ENCODE results near the gene SLU7. TPM values are rescaled to one million over a fixed set of nuclear protein-coding genes. Genes with fewer than 3 reads are reported as not detected.

SLU7 gene
- total RNA-seq, 2 experiments from 2014 or later: 65.5 to 72.7 TPM

DNA sequence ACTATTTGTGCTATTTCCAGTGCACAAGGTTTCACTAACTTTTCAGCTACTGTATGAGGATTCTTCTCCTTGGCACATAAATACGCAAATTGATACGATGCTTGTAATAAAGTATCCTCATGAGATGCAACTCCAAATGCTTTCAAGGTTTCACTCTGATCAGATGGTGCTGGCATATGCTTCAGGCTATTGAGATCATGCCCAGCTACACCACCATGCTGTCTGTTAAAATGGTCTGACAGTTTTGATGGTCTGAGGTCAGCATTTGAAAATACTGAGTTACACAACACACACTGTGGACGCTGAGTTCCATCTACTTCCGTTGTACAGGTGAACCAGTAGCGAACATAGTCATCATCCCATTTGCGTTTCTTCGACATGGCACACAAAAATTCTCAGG, 23.8 kb downstream of the SLU7 start:
- POLR2A ChIA-PET: no interaction called here
- Mint-ChIP-seq H3K4me1 (peaks cover 12% of the 10 kb centered on the region), H3K9me3 (no peaks in the 10 kb centered on the region), H3K27ac (no peak overlapping the region), H3K27me3 (no peaks in the 10 kb centered on the region), H3K36me3 (ENCODE audit: low read depth) (no peaks in the 10 kb centered on the region), H3K4me3 (no peak overlapping the region)
- CTCF ChIA-PET: interaction anchor here (1.0 to 4.5 kb wide), 4 partner anchors 23 to 374 kb away, joined by 3 to 23 read pairs (median 5); partner anchors contain the start of gene SLU7
- no peak for DNase-seq

- ChIA-PET CTCF (interaction anchor here (0.6 to 4.5 kb wide), 10 partner anchors 9 to 379 kb away, joined by 3 to 23 read pairs (median 4); partner anchors contain the start of gene FAM200C), POLR2A (no interaction called here)
- Mint-ChIP-seq H3K4me1 (no peaks in the 10 kb centered on the region), H3K27me3 (no peaks in the 10 kb centered on the region), H3K36me3 (ENCODE audit: low read depth) (no peaks in the 10 kb centered on the region), H3K9me3 (peaks cover 11% of the 10 kb centered on the region), H3K4me3 (no peak overlapping the region), H3K27ac (no peak overlapping the region)
- no peak for DNase-seq
Measured at GRCh38 chr5:160390787-160391696, 27.8 kb downstream of the SLU7 start.

- Mint-ChIP-seq H3K27ac (no peak overlapping the region), H3K36me3 (ENCODE audit: low read depth) (no peaks in the 10 kb centered on the region), H3K4me1 (no peaks in the 10 kb centered on the region), H3K9me3 (peaks cover 11% of the 10 kb centered on the region), H3K27me3 (peaks cover 4% of the 10 kb centered on the region), H3K4me3 (no peak overlapping the region)
- ChIA-PET POLR2A (no interaction called here), CTCF (no interaction called here)
- DNase-seq: no peak
Measured at GRCh38 chr5:160387445-160387844, 31.4 kb downstream of the SLU7 start.

- no peaks in the 10 kb centered on the region for H3K4me1 Mint-ChIP-seq
- no peak overlapping the region for H3K27ac Mint-ChIP-seq
- peaks cover 10% of the 10 kb centered on the region for H3K27me3 Mint-ChIP-seq
- POLR2A ChIA-PET: no interaction called here
- DNase-seq: no peak
- peaks cover 11% of the 10 kb centered on the region for H3K9me3 Mint-ChIP-seq
- H3K36me3 Mint-ChIP-seq (ENCODE audit: low read depth): no peaks in the 10 kb centered on the region
- H3K4me3 Mint-ChIP-seq: no peak overlapping the region
- CTCF ChIA-PET: no interaction called here
Measured at GRCh38 chr5:160385496-160385895, 33.4 kb downstream of the SLU7 start.

DNA sequence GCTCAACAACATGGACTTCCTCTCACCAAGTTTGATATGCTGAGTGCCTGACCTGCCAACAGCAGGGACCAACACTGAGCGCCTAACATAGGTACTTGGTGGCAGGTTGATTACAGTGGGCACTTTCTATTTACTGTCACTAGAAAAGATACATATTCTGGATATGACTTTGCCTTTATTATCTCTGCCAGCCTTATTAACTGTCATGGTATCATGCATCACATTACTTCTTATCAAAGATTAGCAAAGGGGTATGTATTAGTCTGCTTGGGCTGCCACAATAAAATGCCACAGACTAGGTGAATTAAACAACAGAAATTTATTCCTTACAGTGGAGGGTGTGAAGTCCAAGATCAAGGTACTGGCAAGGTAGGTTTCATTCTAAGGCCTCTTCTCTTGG, 34.2 kb downstream of the SLU7 start:
- ChIA-PET POLR2A (no interaction called here), CTCF (no interaction called here)
- Mint-ChIP-seq H3K27me3 (peaks cover 14% of the 10 kb centered on the region), H3K4me1 (no peaks in the 10 kb centered on the region), H3K27ac (no peak overlapping the region), H3K36me3 (ENCODE audit: low read depth) (no peaks in the 10 kb centered on the region), H3K4me3 (no peak overlapping the region), H3K9me3 (peaks cover 11% of the 10 kb centered on the region)
- DNase-seq: no peak

DNA sequence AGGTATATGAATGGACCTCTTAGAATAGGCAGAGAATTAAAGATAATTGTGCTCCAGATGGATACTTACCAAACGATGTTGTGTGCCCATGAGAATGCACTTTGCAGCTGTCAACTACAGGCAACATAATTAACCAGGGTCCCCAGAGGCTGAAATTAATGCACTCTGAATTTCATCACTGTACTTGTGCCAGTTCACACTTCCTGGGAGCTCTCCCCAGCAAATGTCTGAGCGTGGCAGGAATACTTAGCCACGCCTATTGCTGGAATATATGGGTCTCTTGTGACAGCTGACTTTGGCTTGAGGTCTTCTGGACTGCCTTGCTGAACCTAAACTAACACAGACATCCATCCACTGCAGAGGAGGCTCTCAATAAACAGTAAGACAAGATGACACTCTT, 36.5 kb downstream of the SLU7 start:
- DNase-seq: no peak
- Mint-ChIP-seq H3K9me3 (peaks cover 2% of the 10 kb centered on the region), H3K36me3 (ENCODE audit: low read depth) (no peaks in the 10 kb centered on the region), H3K27me3 (peaks cover 21% of the 10 kb centered on the region), H3K4me1 (no peaks in the 10 kb centered on the region), H3K27ac (no peak overlapping the region), H3K4me3 (no peak overlapping the region)
- POLR2A ChIA-PET: no interaction called here
- CTCF ChIA-PET: no interaction called here

DNA sequence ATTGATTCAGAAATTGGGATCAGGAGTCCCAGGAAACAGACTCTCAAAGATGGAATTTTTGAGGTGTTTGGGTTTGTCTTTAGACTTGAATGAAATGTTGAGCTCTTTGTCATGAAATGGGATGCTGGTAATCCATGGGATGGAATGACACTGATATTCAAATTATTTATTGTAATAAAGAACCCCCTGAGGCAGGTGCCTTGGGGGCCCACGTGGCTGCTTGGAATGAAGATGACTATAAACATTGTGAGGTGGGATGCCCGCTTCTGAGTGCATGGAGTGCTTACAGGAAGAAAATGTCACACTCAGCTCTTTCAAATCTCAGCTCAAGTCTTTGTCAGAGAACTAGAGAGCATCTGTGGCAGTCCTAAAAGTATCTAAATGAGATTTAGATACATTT, 38.8 kb downstream of the SLU7 start:
- Mint-ChIP-seq H3K4me3 (no peak overlapping the region), H3K4me1 (no peaks in the 10 kb centered on the region), H3K27ac (no peak overlapping the region), H3K9me3 (no peaks in the 10 kb centered on the region), H3K36me3 (ENCODE audit: low read depth) (no peaks in the 10 kb centered on the region), H3K27me3 (peaks cover 34% of the 10 kb centered on the region)
- ChIA-PET CTCF (interaction anchor here (2.3 kb wide), 1 partner anchor 11 kb away, joined by 11 read pairs; no protein-coding TSS in a partner anchor), POLR2A (no interaction called here)
- no peak for DNase-seq

DNA sequence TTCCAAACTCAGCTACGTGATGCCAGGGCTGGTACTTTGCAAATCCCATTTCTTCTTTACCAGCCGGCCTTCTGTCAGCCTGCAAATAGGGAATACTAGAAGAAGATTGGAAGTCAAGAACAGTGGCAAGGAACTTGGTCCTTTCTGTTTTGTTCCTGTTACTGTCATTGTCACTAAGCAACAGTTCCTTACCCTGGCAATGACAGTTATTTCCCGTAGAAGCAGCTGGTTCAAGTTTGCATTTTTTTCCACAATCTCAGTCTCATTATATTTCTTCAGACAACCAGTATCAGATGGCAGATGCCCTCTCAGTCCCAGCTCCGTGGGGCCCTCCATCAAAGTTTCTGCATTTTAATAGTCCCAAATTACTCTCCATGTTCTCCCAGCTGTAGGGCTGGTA, 39.4 kb downstream of the SLU7 start:
- no peaks in the 10 kb centered on the region for H3K36me3 Mint-ChIP-seq (ENCODE audit: low read depth)
- ChIA-PET POLR2A (no interaction called here), CTCF (interaction anchor here (2.3 kb wide), 1 partner anchor 12 kb away, joined by 11 read pairs; no protein-coding TSS in a partner anchor)
- no peak overlapping the region for H3K4me3 Mint-ChIP-seq
- H3K9me3 Mint-ChIP-seq: no peaks in the 10 kb centered on the region
- H3K27me3 Mint-ChIP-seq: peaks cover 39% of the 10 kb centered on the region
- H3K27ac Mint-ChIP-seq: no peak overlapping the region
- DNase-seq: no peak
- H3K4me1 Mint-ChIP-seq: no peaks in the 10 kb centered on the region

GRCh38 chr5:160378330-160378729, 40.6 kb downstream of the SLU7 start:
- no peak for DNase-seq
- Mint-ChIP-seq H3K9me3 (no peaks in the 10 kb centered on the region), H3K36me3 (ENCODE audit: low read depth) (no peaks in the 10 kb centered on the region), H3K4me3 (no peak overlapping the region), H3K27me3 (peaks cover 45% of the 10 kb centered on the region), H3K27ac (no peak overlapping the region), H3K4me1 (no peaks in the 10 kb centered on the region)
- CTCF ChIA-PET: interaction anchor here (1.4 kb wide), 1 partner anchor 61 kb away, joined by 3 read pairs; no protein-coding TSS in a partner anchor
- POLR2A ChIA-PET: no interaction called here

- Mint-ChIP-seq H3K36me3 (ENCODE audit: low read depth) (no peaks in the 10 kb centered on the region), H3K4me1 (no peaks in the 10 kb centered on the region), H3K4me3 (no peak overlapping the region), H3K27ac (no peak overlapping the region), H3K9me3 (no peaks in the 10 kb centered on the region), H3K27me3 (peaks cover 51% of the 10 kb centered on the region)
- ChIA-PET POLR2A (no interaction called here), CTCF (interaction anchor here (1.4 kb wide), 1 partner anchor 62 kb away, joined by 3 read pairs; no protein-coding TSS in a partner anchor)
- DNase-seq: no peak
Measured at GRCh38 chr5:160377651-160378050, 41.2 kb downstream of the SLU7 start.

DNA sequence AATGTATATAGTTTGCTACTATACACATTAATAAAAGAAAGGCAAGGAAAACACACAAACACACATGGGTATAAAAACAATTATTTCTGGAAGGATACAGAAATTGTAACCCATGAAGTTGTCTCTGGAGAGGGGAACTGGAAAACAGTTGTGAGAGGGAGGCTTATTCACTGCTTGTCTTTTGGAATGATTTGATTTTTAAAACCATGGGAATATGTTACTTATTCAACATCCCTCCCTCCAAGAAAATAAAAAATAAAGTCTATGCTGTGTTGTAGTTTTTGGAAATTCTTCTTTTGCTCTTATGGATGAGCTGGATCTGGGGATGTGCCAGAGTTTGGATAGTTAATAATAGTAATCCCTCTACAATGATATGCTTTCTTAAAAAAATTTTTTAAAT, 42.5 kb downstream of the SLU7 start:
- ChIA-PET CTCF (no interaction called here), POLR2A (no interaction called here)
- Mint-ChIP-seq H3K36me3 (ENCODE audit: low read depth) (no peaks in the 10 kb centered on the region), H3K27ac (no peak overlapping the region), H3K27me3 (peaks cover 59% of the 10 kb centered on the region), H3K4me1 (no peaks in the 10 kb centered on the region), H3K4me3 (no peak overlapping the region), H3K9me3 (no peaks in the 10 kb centered on the region)
- DNase-seq: no peak

- POLR2A ChIA-PET: no interaction called here
- DNase-seq: no peak
- H3K27me3 Mint-ChIP-seq: peaks cover 64% of the 10 kb centered on the region
- no peaks in the 10 kb centered on the region for H3K9me3 Mint-ChIP-seq
- CTCF ChIA-PET: no interaction called here
- no peaks in the 10 kb centered on the region for H3K36me3 Mint-ChIP-seq (ENCODE audit: low read depth)
- H3K4me1 Mint-ChIP-seq: peaks cover 3% of the 10 kb centered on the region
- H3K27ac Mint-ChIP-seq: no peak overlapping the region
- H3K4me3 Mint-ChIP-seq: no peak overlapping the region
Measured at GRCh38 chr5:160375701-160376100, 43.2 kb downstream of the SLU7 start.

- Mint-ChIP-seq H3K9me3 (no peaks in the 10 kb centered on the region), H3K4me3 (no peak overlapping the region), H3K27ac (no peak overlapping the region), H3K36me3 (ENCODE audit: low read depth) (no peaks in the 10 kb centered on the region), H3K4me1 (peaks cover 6% of the 10 kb centered on the region), H3K27me3 (peaks cover 66% of the 10 kb centered on the region)
- CTCF ChIA-PET: no interaction called here
- DNase-seq: no peak
- POLR2A ChIA-PET: no interaction called here
Measured at GRCh38 chr5:160375166-160375565, 43.7 kb downstream of the SLU7 start.

DNA sequence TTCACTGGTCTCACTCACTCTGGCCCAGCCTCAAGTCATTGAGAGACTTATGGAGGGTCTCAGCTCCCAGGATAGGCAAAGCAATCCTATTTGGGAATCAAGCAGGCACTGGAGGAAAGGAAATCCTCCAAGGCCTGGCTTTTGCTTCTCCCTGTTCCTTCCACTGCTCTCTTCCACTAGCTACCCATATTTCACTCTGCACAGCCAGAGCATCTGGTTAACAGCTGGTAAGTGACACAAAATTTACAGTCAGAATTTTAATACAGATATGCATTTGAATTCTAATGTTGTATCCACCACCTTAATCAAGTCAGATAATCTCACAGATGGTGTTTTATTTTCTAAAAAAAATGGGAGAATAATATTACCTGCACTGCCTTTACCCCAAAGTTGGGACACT, 47.6 kb downstream of the SLU7 start:
- Mint-ChIP-seq H3K27me3 (peaks cover 78% of the 10 kb centered on the region), H3K4me3 (peak overlapping the region; percentile 12), H3K27ac (no peak overlapping the region), H3K36me3 (ENCODE audit: low read depth) (no peaks in the 10 kb centered on the region), H3K9me3 (no peaks in the 10 kb centered on the region), H3K4me1 (peaks cover 9% of the 10 kb centered on the region)
- ChIA-PET CTCF (no interaction called here), POLR2A (interaction anchor here (2.0 kb wide), 1 partner anchor 47 kb away, joined by 4 read pairs; the partner anchor contains the start of gene SLU7)
- DNase-seq: no peak

Measured in activated CD4-positive, alpha-beta memory T cell treated with anti-CD3 and anti-CD28 coated beads, Interleukin-2, amount 10 ng/mL, durations not matched to agents 7 days and 5 days (primary cell).